ENCODE data around the gene KCNF1.

DNA sequence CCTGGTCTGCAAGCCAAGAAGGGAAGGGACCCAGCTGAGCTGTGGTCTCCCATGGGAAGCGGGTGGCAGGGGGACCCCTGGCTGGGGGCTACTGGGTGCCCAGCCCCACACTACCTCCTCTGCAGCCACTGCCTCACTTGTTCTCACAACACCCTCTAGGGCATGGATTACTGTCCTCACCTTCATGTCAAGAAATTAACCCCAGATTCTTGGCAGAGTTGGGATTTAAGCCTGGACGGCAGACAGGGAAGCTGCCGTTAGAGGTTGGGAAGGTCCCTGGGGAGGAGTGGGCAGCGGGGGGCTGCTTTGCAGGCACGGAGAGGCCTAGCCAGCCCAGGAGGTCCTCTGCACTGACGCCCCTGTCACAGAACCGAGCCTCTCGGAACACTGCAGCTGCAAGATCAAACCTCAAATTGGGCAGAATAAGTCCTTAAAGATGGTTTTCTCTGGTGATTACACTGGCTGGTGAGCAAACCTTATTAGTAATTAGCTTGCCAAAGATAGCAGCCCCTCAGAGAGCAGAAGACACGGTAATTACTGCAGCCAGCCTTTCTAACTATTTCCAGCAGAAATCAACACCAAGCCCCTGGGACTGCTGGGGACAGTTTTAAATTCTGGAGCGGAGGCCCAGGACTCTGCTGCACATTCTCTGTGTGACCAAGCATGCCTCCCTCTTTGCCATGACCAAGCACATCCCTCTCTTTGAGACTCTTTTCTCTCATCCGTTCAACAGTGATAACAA, 35.9 kb downstream of the KCNF1 start:
- TF ChIP-seq, protein P1, sequence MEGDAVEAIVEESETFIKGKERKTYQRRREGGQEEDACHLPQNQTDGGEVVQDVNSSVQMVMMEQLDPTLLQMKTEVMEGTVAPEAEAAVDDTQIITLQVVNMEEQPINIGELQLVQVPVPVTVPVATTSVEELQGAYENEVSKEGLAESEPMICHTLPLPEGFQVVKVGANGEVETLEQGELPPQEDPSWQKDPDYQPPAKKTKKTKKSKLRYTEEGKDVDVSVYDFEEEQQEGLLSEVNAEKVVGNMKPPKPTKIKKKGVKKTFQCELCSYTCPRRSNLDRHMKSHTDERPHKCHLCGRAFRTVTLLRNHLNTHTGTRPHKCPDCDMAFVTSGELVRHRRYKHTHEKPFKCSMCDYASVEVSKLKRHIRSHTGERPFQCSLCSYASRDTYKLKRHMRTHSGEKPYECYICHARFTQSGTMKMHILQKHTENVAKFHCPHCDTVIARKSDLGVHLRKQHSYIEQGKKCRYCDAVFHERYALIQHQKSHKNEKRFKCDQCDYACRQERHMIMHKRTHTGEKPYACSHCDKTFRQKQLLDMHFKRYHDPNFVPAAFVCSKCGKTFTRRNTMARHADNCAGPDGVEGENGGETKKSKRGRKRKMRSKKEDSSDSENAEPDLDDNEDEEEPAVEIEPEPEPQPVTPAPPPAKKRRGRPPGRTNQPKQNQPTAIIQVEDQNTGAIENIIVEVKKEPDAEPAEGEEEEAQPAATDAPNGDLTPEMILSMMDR (IDR thresholded peaks at IDR 0.05; ENCODE audit: low read length): no peak
- TF ChIP-seq EZH2 (optimal IDR thresholded peaks at IDR 0.05; ENCODE audit: low read depth, low read length): no peak
